Large intestine (tissue), 12 donors: ENCODE results near the gene HSH2D. TPM values are rescaled to one million over a fixed set of nuclear protein-coding genes. Genes with fewer than 3 reads are reported as not detected.
"Not testable (repeated sequence)": the region's sequence is repeated elsewhere in the genome, so short reads cannot be mapped to it uniquely, and the experiment has no call there.

Source experiments
- DNase-seq, 2 donors: peaks; one replicate each; pipeline versions ENCODE4 v3.0.0 to v3.0.0-alpha.2; 2013
- H3K27ac ChIP-seq: one replicate; pipeline ENCODE4 v1.5.1; 2013; ENCODE audit warnings: low read length
- H3K27me3 ChIP-seq: 2 replicates; pipeline ENCODE4 v1.6.1; 2013; ENCODE audit warnings: low read length; ENCODE audit not compliant: control insufficient read depth, insufficient read depth
- H3K36me3 ChIP-seq: 2 replicates; pipeline ENCODE4 v1.6.1; 2013; ENCODE audit warnings: low read length; ENCODE audit not compliant: control insufficient read depth, insufficient read depth
- H3K4me1 ChIP-seq: one replicate; pipeline ENCODE4 v1.6.1; 2013; ENCODE audit warnings: low read length; ENCODE audit not compliant: control insufficient read depth, insufficient read depth
- H3K4me3 ChIP-seq: one replicate; pipeline ENCODE4 v1.5.1; 2013; ENCODE audit warnings: low read length
- H3K9me3 ChIP-seq: one replicate; pipeline ENCODE4 v1.6.1; 2013; ENCODE audit warnings: mild to moderate bottlenecking, low read depth, low read length, moderate library complexity; ENCODE audit not compliant: control insufficient read depth
- WGBS: methylation state at CpG from one replicate; pipeline ENCODE4 v1.1.5; 2013; ENCODE audit warnings: low lambda C conversion rate; ENCODE audit not compliant: insufficient coverage; 5-methylcytosine and 5-hydroxymethylcytosine counted together
- long read RNA-seq, 11 donors: transcript quantifications; one replicate each; lab custom pipeline, GENCODE V29; 2026
- polyA plus RNA-seq: library from polyadenylated mRNA; unstranded; fragments of 120-200 nt; gene quantifications from one replicate; pipeline ENCODE4 v1.2.1, GENCODE V29; 2013

Gene HSH2D, protein sequence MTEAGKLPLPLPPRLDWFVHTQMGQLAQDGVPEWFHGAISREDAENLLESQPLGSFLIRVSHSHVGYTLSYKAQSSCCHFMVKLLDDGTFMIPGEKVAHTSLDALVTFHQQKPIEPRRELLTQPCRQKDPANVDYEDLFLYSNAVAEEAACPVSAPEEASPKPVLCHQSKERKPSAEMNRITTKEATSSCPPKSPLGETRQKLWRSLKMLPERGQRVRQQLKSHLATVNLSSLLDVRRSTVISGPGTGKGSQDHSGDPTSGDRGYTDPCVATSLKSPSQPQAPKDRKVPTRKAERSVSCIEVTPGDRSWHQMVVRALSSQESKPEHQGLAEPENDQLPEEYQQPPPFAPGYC
- 15.4 TPM for polyA plus RNA-seq
- long read RNA-seq, donor 1: 0 reads
- long read RNA-seq, donor 2, partial matches to known transcripts: 0 of 1 reads
- long read RNA-seq, donor 2, other reads (novel, unspliced or antisense): 0 of 1 reads
- long read RNA-seq, donor 3: 0 reads
- long read RNA-seq, donor 4: 0 reads
- long read RNA-seq, donor 5, partial matches to known transcripts: 0 of 1 reads
- long read RNA-seq, donor 5, other reads (novel, unspliced or antisense): 0 of 1 reads
- long read RNA-seq, donor 6: 0 reads
- long read RNA-seq, donor 7: 0 reads
- long read RNA-seq, donor 8, partial matches to known transcripts: 0 of 4 reads
- long read RNA-seq, donor 8, other reads (novel, unspliced or antisense): 0 of 4 reads
- long read RNA-seq, donor 9: 0 reads
- long read RNA-seq, donor 10, partial matches to known transcripts: 0 of 2 reads
- long read RNA-seq, donor 10, other reads (novel, unspliced or antisense): 0 of 2 reads
- long read RNA-seq, donor 11, partial matches to known transcripts: 0 of 1 reads
- long read RNA-seq, donor 11, other reads (novel, unspliced or antisense): 0 of 1 reads

DNA sequence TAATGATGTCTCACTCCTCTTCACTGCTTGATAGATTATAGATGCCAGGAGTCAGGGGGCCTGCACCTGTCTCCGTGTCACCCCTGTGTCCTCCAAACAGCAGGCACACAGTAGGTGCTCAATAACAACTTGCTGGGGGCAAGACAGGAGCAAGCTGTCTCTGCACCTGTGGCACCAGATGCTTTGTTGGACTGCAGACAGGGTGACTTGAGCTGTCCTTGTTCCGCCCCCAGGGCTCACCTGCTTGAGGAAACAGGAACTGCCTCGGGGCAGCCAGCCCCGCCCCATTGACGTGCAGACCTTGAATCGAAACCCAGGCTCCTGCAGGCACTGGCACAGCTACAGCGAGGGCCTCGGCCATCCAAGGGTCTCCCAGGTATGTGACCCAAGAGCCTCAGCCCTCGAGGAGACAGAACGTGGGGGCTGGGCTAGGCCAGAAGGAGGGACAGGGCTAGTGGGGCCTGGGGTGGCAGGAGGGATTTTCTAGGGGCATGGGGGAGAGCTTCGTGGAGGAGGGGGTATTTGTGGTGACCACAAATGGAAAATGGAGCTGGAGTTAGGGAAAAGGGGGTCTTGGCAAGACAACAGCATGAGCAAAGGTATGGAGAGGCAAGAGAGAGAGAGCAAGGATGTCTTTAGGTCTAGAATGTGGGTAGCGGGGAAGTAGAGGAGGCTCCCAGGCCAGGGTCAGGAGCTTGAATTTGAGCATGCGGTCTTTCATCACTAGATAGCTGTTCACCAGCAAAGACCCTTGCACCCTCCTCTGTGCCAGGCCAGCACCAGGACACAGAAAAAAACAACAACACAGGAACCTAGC lies at the start of gene HSH2D:
TSS of gene HSH2D (plus strand) at position 287 of the 817 bp plus-strand sequence. CDS start 5,066 bp downstream, outside the sequence.
- no peaks in the 10 kb centered on the region for H3K27me3 ChIP-seq
- no peaks in the 10 kb centered on the region for H3K4me1 ChIP-seq
- DNase-seq: peak; percentile 95 to 96
- H3K36me3 ChIP-seq: peaks cover under 1% of the 10 kb centered on the region
- no CpG with 5 or more reads among the region's 13 CpGs for WGBS
- peak within 1 kb of the TSS; percentile 69 for H3K27ac ChIP-seq
- no peaks in the 10 kb centered on the region for H3K9me3 ChIP-seq
- H3K4me3 ChIP-seq: peak within 1 kb of the TSS; percentile 53

DNA sequence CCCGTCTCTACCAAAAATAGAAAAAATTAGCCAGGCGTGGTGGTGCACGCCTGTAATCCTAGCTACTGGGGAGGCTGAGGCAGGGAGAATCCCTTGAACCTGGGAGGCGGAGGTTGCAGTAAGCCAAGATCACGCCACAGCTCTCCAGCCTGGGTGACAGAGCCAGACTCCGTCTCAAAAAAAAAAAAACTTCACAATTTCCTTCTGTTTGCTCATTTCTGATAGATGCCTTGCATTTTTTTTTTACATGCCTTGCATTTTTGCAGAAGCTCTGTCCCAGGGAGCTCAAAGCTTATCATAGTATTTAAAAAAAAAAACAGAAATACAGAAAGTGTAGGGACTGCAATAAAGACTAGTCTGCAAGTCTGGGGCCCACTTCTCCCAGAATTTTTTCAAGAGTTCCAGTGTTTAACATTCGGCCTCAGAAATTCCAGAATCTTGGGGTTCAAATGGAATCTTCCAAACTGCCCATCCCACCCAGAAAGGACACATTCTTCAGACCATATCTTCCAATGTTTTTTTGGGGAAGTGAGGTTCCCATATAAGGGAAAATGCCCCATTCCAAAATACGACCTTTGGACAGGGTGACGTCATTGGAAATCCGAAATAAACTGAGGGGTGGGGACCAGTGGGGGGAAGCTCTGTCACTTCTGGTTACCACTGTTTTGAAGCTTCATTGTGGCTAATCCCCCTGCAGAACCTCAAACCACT lies 49.0 kb upstream of the HSH2D start:
- DNase-seq: no peak
- Histone ChIP-seq H3K36me3 (peaks cover 80% of the 10 kb centered on the region), H3K9me3 (no peaks in the 10 kb centered on the region), H3K27me3 (no peaks in the 10 kb centered on the region), H3K27ac (no peak overlapping the region), H3K4me3 (no peak overlapping the region), H3K4me1 (peaks cover 19% of the 10 kb centered on the region)
- no CpG with 5 or more reads among the region's 10 CpGs for WGBS

DNA sequence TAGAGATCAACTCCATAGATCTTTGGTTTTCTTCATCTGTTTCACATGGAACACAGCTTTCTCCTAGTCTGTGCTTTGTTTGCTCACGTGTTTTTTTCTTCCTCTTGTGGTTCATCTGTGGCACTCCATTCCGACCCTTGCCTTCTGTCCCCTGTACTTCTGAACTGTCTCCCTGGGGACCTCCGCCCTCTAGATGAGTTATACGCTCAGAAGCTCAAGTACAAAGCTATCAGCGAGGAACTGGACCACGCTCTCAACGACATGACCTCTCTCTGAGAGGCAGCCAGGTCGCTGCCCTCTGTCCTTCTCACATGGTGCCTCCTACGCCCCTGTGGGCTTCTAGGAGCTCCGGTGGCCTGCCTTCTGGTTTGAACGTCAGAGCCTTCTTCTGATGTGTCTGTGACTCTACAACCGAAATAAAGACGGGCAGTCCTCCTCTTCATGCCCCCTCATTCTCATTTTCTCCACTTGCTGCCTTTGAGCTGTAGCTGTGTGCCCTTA lies 48.4 kb upstream of the HSH2D start:
- Histone ChIP-seq H3K36me3 (peaks cover 82% of the 10 kb centered on the region), H3K4me3 (no peak overlapping the region), H3K27ac (no peak overlapping the region), H3K27me3 (no peaks in the 10 kb centered on the region), H3K4me1 (peaks cover 13% of the 10 kb centered on the region), H3K9me3 (no peaks in the 10 kb centered on the region)
- 60% methylated on average over 1 of the region's 13 CpGs for WGBS
- no peak for DNase-seq

DNA sequence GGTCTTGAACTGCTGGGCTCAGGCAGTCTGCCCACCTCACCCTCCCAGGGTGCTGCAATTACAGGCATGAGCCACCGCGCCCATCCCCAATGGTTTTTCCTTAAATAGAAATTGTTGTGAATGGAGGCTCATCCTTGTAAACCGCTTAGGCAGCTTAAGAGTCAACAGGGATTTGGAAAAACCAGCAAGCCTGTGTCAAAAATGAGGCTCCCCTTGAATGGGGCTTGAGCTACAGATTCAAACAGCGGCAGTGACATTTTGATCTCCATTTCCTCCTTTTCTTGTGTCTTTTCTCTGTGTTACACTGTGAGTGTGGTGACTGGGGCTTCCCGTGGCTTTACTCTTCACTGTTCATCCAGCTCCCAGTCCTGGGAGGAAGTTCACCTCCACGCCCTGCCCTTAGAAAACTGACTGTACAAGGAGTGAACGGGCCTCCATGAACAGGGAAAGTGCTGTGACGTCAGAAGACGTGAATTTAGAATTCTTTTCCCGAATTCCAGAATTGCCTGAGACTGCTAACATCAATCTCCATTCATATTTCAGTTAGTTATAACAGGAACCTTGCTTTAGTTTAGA lies 47.1 kb upstream of the HSH2D start:
- Histone ChIP-seq H3K36me3 (peaks cover 79% of the 10 kb centered on the region), H3K4me1 (peaks cover 11% of the 10 kb centered on the region), H3K4me3 (no peak overlapping the region), H3K27ac (no peak overlapping the region), H3K9me3 (no peaks in the 10 kb centered on the region), H3K27me3 (no peaks in the 10 kb centered on the region)
- WGBS: no CpG with 5 or more reads among the region's 10 CpGs
- DNase-seq: no peak

DNA sequence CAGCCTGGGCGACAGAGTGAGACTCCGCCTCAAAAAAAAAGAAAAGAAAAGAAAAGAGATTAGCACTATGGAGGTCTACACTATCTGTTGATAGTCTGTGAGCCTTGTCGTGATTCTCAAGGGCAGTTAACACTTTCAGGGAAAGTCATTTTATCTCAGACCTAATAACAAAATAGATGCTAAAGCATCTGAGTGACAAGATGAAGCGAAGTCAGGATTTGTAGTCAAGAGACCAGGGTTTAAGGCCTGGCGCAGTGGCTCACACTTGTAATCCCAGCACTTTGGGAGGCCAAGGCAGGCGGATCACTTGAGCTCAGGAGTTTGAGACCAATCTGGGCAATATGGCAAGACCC lies 45.1 kb upstream of the HSH2D start:
- Histone ChIP-seq H3K36me3 (peaks cover 77% of the 10 kb centered on the region), H3K4me3 (no peak overlapping the region), H3K27me3 (no peaks in the 10 kb centered on the region), H3K9me3 (no peaks in the 10 kb centered on the region), H3K4me1 (peaks cover 11% of the 10 kb centered on the region), H3K27ac (no peak overlapping the region)
- no CpG with 5 or more reads among the region's 6 CpGs for WGBS
- no peak for DNase-seq

DNA sequence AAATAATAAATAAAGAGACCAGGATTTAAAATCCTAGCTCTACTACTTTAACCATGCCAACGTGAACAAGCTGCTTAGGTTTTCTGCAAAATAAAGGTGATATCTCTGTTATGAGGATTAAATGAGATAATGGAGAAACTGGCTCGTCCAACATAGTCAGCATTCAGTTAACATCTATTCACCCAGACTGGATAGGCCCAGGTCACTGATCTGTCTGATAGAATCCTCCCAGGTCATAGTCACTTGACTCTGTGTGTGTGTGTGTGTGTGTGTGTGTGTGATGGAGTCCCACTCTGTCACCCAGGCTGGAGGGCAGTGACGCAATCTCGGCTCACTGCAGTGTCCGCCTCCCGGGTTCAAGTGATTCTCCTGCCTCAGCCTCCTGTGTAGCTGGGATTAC lies 44.7 kb upstream of the HSH2D start:
- no peak overlapping the region for H3K4me3 ChIP-seq
- DNase-seq: no peak
- H3K9me3 ChIP-seq: no peaks in the 10 kb centered on the region
- WGBS: no CpG with 5 or more reads among the region's 6 CpGs
- H3K27ac ChIP-seq: no peak overlapping the region
- peaks cover 76% of the 10 kb centered on the region for H3K36me3 ChIP-seq
- H3K27me3 ChIP-seq: no peaks in the 10 kb centered on the region
- H3K4me1 ChIP-seq: peaks cover 11% of the 10 kb centered on the region

DNA sequence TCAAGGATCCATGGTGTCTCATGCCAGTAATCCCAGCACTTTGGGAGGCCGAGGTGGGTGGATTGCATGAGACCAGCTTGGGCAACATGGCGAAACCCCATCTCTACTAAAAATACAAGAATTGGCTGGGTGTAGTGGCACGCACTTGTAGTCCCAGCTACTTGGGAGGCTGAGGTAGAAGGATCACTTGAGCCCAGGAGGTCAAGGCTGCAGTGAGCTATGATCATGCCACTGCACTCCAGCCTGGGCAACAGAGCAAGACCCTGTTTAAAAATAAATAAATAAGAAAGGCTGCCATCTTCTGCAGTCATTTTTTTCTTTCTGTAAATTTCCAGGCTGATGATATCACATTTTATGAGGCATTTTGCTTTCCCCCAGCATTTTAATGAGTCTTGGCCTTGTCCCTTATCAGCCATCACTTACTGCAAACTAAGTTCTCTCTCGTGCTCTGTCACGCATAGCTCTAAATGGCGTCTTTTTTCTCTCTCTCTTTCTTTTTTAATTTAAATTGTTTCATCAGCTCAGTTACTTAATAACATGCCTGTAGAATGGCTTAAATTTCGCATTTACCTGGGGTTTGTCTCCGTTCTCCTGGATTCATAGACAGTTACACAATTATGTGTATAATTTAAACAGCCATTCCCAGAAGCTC lies 44.0 kb upstream of the HSH2D start:
- Histone ChIP-seq H3K36me3 (peaks cover 73% of the 10 kb centered on the region), H3K4me1 (peaks cover 11% of the 10 kb centered on the region)
- WGBS: 80% methylated on average over 1 of the region's 8 CpGs
- H3K27me3 ChIP-seq, H3K4me3 ChIP-seq, DNase-seq, H3K9me3 ChIP-seq, H3K27ac ChIP-seq: not testable (repeated sequence)

DNA sequence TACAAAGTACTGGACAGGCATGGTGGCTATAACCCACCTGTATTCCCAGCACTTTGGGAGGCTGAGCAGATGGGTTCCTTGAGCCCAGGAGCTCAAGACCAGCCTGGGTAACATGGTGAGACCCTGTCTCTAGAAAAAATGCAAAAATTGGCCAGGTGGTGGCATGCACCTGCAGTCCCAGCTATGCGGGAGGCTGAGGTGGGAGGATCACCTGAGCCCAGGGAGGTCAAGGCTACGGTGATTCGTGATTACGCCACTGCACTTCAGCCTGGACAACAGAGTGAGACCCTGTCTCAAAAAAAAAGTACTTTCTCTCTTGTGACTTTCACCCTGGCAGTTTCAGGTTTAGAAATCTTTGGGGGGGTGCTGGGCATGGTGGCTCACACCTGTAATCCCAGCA lies 43.0 kb upstream of the HSH2D start:
- Histone ChIP-seq H3K36me3 (peaks cover 62% of the 10 kb centered on the region), H3K4me1 (peaks cover 11% of the 10 kb centered on the region), H3K4me3 (no peak overlapping the region), H3K27me3 (no peaks in the 10 kb centered on the region), H3K27ac (no peak overlapping the region), H3K9me3 (no peaks in the 10 kb centered on the region)
- no peak for DNase-seq
- no CpG with 5 or more reads among the region's 4 CpGs for WGBS

DNA sequence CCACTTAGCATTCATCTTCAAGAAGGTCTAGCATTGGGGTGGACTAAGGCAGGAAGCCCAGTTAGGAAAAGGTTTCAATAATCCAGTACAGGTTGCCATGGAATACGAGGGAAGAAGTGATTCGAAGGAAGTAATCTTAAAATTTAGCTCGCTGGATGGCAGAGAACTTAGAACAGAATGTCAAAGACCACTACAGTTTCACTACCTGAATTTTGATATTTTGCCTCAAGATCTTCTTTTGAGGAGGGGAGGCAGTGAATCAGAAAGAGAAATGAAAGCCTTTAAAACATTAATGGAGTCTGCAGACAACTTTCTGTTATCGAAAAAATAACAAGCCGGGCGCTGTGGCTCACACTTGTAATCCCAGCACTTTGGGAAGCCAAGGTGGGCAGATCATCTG lies 38.8 kb upstream of the HSH2D start:
- DNase-seq: no peak
- WGBS: 100% methylated on average over 3 of the region's 6 CpGs
- H3K27ac ChIP-seq: no peak overlapping the region
- H3K9me3 ChIP-seq: no peaks in the 10 kb centered on the region
- H3K27me3 ChIP-seq: no peaks in the 10 kb centered on the region
- H3K4me3 ChIP-seq: no peak overlapping the region
- peaks cover 36% of the 10 kb centered on the region for H3K36me3 ChIP-seq
- no peaks in the 10 kb centered on the region for H3K4me1 ChIP-seq
